Measurements from ENCODE around the gene WNT3A.

The WNT3A gene

DNA sequence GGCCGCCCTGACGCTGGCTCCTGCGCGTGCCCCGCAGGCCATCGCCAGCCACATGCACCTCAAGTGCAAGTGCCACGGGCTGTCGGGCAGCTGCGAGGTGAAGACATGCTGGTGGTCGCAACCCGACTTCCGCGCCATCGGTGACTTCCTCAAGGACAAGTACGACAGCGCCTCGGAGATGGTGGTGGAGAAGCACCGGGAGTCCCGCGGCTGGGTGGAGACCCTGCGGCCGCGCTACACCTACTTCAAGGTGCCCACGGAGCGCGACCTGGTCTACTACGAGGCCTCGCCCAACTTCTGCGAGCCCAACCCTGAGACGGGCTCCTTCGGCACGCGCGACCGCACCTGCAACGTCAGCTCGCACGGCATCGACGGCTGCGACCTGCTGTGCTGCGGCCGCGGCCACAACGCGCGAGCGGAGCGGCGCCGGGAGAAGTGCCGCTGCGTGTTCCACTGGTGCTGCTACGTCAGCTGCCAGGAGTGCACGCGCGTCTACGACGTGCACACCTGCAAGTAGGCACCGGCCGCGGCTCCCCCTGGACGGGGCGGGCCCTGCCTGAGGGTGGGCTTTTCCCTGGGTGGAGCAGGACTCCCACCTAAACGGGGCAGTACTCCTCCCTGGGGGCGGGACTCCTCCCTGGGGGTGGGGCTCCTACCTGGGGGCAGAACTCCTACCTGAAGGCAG, 52.3 kb downstream of the WNT3A start:
- DNase-seq: no peak

DNA sequence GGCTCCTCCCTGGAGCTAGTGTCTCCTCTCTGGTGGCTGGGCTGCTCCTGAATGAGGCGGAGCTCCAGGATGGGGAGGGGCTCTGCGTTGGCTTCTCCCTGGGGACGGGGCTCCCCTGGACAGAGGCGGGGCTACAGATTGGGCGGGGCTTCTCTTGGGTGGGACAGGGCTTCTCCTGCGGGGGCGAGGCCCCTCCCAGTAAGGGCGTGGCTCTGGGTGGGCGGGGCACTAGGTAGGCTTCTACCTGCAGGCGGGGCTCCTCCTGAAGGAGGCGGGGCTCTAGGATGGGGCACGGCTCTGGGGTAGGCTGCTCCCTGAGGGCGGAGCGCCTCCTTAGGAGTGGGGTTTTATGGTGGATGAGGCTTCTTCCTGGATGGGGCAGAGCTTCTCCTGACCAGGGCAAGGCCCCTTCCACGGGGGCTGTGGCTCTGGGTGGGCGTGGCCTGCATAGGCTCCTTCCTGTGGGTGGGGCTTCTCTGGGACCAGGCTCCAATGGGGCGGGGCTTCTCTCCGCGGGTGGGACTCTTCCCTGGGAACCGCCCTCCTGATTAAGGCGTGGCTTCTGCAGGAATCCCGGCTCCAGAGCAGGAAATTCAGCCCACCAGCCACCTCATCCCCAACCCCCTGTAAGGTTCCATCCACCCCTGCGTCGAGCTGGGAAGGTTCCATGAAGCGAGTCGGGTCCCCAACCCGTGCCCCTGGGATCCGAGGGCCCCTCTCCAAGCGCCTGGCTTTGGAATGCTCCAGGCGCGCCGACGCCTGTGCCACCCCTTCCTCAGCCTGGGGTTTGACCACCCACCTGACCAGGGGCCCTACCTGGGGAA, 53.0 kb downstream of the WNT3A start:
- no peak for DNase-seq

DNA sequence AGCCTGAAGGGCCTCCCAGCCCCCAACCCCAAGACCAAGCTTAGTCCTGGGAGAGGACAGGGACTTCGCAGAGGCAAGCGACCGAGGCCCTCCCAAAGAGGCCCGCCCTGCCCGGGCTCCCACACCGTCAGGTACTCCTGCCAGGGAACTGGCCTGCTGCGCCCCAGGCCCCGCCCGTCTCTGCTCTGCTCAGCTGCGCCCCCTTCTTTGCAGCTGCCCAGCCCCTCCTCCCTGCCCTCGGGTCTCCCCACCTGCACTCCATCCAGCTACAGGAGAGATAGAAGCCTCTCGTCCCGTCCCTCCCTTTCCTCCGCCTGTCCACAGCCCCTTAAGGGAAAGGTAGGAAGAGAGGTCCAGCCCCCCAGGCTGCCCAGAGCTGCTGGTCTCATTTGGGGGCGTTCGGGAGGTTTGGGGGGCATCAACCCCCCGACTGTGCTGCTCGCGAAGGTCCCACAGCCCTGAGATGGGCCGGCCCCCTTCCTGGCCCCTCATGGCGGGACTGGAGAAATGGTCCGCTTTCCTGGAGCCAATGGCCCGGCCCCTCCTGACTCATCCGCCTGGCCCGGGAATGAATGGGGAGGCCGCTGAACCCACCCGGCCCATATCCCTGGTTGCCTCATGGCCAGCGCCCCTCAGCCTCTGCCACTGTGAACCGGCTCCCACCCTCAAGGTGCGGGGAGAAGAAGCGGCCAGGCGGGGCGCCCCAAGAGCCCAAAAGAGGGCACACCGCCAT, 53.8 kb downstream of the WNT3A start:
- no peak for DNase-seq

DNA sequence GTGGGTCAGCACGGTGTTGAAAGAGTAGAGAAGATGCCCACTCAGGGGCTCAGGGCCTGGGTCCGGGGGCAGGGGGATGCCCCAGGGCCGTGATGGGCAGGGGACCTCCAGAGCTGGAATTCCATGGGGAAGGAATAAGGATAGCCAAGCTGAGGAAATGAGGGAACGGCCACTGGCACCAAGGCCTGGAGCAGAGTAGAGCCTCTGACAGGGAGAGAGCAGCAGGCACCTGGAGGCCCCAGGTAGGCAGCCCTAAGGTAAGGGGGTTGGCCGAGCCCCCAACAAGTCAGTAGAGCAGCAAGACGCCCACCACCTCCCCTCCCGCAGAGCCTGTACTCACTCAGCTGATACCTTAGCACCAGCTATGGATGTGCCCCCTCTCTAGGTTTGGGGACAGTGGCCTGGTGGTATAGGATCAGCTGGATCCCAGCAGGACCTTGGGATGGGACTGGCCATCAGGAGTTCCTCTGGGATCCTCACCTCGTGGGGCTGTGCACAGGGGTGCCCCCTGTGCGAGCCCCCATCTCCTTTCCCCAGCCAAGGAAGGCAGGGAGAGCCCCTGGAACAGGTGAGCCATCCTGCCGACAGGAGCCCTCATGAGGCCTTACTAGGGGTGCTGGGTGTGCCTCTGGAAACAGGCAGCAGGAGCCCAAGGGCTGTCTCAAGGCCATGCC, 54.8 kb downstream of the WNT3A start:
- no peak for DNase-seq

DNA sequence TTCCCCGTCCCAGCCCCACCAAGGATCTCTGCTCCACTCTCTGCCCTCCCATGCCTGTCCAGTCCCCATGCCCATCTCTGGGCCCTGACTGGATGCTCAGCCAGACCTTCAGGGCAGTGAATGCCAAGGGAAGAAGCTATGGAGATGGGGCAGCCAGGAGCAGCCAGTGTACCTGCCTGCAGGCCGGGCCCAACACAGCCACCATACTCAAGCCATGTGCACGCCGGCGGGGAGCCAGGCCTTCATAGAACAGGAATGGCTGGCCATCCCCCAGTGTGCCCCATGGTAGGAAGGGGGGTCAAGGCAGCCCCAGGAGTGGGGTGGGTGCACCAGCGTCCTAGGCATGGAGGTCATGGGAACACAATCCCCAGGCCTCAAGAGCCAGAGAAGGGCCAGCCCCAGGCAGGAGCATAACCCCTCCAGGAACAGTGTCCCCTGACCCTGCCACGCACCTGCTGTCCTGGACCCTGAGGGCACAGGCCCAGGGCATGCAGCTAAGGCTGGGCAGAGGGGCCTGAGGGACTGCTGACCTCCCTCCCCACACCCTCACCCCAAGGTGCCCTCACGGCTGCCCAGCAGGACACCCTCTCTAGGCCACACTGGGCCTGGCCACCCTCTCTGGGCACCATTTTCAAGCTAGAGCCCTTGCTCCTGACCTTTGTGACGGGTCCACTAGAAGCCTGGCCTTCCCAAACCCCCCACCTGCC, 55.4 kb downstream of the WNT3A start:
- DNase-seq: no peak

DNA sequence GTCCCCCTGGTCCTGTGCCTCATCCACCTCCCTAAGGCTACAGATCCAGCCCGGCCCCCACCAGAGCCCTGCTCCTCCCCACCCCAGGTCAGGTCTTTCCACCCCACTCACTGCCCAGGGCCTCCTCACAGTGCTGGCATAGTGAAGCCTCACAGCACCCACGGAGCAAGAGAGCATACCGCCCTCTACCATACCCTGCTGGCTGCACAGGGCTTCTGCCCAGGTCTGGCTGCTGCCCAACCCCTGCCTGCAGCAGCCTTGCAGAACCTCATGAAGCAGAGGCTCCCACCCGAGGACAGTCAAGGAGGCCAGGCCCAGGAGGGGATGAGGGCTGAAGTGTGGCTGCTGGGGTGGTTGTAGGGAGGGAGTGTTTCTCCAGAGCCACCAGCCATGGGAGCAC, 56.0 kb downstream of the WNT3A start:
- no peak for DNase-seq

DNA sequence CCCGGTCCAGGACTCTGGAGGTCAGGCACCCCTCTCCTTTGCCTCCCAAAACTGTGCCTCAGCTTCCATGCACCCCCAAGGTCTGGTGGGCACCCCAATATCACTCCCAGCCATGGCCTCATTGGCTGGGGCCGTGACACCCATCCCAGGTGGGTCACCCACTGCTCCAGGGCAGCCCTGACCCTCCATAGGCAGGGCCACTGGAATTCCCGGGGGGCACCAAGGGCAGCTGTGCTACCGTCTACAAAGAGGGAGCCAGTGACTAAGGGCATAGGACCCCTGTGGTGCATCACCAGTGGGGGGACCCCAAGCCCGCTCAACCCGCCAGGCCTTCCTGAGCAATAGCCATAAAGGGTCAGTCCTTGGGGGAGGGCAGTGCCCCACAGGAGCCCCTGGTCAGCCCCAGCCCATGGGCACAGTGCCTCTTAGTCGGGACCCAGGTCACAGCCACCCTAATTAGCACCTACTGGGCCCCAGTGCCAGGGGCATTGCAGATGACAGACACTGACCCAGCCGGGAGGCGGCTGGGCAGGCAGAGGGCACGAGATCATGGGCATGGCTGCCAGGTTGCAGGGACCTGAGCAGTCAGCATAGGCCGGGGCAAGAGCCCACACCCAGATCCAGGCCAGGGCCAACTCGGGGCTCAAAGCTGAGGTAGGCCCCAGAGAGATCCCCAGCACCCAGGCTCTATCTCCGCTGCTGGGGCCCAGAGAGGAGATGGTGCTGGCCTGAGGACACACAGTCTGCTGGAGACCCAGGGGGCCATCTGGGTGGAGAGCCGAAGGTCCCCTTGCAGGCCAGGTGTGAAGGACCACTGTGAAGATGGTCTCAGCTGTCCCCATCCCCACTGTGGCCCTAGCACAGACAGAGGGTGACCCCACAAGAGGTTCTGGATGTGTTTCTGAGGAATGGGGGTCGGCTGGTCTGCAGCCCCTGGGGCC, 56.7 kb downstream of the WNT3A start:
- no peak for DNase-seq

DNA sequence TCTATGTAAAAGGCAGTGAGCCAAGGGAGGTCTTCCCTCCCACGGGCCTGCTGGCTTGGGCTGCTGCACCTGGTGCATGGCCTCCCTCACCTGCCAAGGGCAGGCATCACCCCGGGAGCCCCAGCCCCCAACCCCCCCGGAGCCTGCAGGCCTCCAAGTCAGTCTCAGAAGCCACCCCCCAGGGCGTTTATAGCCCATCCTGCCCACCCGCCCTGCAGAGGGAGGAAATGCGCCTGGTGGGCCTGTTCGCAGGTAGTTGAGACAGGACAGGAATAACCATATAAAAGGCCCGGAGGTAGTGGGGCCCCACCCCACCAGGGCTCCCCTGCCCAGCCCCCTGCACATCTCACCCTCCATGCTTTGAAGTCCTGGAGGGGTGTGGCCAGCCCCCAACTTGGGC, 57.5 kb downstream of the WNT3A start:
- no peak for DNase-seq

DNA sequence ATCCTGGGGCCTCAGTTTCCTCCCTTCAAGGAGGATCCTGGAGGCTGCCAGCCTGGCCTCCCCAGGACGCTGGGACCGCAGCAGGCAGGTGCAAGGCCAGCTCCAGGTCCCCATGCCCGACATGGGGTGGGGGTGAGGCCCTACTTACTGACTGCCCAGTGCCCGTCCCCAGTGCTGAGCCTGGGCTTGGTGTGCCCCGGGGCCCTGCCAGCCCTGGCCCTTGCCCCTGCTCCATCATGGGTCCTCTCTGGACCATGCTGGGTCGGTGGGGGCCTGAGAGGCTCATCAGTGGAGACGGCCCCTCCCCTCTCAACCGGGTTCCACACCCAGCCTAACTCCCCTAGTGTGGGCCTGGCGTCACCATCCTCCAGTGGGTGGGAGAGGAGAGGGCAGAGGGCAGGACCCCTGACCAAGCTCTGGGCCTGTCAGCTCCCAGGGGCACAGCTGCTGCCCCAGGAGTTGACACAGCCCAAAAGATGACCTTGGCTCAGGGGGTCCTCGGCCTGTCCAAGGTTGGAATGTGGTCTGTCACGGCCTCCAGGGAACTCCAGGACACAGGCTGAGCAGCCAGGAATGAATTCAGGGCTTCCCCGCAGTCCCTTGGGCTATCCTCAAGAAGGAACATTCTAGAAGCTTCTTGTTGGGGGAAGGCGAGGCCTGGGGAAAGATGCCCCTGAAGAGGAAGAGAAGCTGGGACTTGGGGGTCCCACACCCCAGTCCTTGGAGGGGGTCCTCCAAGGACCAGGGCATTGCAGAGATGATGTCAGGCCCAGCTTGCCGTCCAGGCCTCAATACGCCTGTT, 58.1 kb downstream of the WNT3A start:
- DNase-seq: no peak

DNA sequence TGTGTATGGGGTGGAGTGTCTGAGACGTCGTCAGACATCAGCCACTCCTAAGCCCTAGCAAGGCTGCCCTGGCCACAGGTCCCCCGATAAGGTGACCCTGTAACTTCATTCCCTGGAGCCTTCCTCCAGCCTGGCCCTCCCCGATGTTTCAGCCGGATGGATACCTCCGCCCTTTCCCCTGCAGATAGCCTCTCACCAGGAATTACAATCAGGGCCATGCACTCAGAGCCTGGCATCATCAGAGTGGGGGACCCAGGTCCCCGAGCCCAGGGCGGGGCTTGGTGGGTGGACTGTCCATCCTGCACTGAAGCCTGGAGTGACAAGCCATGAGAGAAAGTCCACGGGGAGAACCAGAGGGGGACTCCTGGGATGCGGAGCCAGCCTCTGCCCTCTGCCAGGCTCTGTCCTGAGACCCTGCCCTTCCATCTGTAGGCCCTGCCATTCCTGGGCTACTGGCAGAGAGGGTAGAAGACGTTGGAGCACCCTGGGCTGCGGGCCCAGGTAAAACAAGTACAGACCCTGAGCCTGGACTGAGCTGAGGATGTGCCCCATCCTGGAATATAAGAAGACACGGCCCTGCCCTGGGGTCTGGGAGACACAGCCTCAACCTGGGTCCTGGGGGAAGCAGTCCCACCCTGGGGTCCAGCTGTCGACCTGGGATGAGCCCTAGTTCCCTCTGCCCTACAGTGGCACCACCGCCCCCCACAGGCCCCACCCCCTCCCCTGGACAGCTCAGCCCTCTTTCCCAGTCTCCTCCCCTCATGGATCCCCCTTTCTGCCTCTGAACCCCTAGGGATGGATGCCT, 58.9 kb downstream of the WNT3A start:
- DNase-seq: no peak

DNA sequence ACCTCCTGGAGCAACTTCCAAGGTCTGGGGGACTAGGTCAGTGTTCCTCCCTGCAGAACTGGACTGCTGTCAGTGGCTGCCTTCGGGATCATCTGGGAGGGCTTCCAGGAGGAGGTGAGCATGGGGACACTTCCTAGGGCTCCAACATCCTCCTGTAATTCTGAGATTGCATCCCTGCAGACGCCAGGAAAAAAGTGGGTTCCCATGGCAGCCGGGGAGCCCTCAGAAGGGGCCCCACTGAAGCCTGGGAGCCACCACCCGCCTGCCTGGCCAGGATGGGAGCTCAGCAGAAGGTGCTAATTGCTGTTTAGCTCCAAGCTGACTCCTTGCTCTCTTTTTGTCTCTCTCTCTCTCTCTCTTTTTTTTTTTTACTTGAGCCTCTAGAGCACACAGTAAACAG, 59.6 kb downstream of the WNT3A start:
- no peak for DNase-seq

DNA sequence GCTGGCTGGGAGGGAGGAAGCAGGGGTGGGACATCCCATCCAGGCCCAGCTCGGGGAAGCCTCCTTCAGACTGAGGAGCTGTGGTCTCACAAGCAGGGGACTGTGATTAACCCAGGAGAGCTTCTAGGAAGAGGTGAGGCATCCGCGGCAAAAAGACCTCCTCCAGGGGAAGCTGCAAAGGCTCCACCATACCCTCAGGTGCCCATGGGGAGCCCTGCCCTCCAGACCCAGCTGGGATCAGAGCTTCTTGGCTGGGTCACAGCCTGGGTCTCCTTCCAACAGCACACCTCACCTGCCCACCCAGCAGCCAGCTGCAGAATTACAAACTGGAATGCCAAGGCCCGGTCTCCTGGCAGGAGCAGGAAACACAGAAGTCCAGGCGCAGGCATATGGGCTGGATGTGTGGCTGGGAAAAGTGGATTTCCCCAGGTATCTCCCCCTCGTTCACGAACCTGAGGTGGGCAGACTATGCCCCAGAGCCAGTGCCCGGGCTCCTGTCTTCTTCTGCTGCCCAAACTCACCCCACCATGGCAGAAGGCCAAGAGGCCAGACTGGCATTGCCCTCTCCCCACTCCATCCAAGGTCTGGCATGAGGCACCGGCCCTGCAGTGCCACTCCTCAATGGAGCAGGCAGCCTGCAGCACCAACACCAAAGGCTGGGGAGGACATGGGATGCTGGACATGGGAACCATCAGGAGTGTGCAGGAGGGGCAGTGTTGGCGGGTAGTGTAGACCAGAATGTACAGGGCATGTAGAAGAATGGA, 60.3 kb downstream of the WNT3A start:
- DNase-seq: no peak

DNA sequence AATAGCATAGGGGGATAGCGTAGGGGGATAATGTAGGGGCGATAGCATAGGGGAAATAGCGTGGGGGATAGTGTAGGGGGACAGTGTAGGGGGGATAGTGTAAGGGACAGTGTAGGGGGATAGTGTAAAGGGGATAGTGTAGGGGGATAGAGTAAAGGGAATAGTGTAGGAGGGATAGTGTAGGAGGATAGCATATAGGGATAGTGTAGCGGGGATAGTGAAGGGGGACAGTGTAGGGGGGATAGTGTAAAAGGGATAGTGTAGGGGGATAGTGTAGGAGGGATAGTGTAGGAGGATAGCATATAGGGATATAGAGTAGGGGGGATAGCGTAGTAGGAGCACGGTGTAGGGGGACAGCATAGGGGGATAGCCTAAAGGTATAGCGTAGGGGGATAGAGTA, 61.6 kb downstream of the WNT3A start:
- no peak for DNase-seq

DNA sequence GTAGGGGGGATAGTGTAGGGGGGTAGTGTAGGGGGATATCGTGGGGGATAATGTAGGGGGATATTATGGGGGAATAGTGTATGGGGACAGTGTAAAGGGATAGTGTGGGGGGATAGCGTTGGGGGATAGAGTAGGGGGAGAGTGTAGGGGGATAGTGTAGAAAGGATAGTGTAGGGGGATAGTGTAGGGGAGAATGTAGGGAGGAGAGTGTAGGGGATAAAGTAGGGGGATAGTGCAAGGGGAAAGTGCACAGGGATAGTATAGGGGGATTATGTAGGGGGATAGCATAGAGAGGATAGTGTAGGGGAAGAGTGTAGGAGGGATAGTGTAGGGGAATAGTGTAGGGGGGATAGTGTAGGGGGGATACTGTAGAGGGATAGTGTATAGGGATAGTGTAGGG, 63.4 kb downstream of the WNT3A start:
- no peak for DNase-seq

DNA sequence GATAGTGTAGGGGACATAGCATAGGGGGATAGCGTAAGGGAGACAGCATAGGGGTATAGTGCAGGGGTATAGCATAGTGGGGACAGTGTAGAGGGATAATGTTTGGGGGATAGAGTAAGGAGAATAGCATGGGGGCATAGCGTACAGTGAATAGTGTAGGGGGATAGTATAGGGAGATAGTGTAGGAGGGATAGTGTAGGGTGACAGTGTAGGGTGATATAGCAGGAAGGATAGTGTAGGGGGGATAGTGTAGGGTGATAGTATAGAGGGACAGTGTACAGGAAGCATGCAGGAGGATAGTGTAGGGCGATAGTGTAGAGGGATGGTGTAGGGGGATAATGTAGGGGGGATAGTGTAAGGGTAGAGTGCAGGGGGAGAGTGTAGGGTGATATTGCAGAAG, 64.1 kb downstream of the WNT3A start:
- DNase-seq: no peak

DNA sequence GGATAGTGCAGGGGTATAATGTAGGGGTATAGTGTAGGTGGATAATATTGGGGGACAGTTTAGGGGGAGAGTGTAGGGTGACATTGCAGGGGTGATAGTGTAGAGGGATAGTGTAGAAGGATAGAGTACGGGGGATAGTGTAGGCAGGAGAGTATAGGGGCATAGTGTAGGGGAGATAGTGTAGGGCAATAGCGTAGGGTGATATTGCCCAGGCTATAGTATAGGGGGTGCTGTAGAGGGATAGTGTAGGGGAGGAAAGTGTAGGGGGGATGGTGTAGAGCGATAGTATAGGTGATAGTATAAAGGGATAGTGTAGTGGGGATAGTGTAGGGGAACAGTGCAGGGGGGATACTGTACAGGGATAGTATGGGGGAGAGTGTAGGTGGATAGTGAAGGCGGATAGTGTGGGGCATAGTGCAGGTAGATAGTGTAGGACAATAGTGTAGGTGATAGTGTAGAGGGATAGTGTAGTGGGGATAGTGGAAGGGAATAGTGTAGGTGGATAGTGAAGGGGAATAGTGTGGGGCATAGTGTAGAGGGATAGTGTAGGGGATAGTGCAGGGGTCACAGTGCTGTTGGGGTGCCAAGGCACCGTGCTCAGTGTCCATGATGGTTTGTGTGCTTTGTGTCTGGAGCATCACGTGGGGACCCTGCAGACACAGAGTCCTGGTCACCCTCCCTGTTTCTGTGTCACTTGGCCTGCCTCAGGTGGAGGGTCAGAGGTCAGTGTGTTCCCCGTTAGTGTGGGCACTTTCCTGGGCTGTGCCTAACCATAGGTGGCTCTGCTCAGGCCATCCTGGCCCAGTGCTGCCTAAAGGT, 65.2 kb downstream of the WNT3A start:
- DNase-seq: no peak

DNA sequence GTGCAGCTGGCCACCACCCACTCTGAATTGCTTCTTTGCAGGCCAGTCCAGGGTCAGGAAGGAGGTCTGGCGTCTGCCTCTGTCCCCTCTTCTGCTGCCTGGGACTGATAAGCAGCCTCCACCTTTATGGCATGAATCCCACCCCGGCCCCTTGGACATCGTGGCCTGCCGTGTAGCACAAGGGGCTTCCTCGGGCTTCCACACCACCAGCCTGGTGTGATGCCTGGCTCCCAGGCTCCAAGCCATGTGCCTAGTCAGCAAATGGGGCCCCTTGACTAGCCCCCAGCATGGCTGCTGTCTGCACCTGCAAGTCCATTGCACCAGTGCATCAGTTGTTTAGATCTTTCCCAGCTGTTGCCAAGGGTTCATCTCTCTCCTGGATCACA, 65.9 kb downstream of the WNT3A start:
- DNase-seq: no peak
